SK-N-SH (cell line): ENCODE results near the gene HHATL. TPM values are rescaled to one million over a fixed set of nuclear protein-coding genes. Genes with fewer than 3 reads are reported as not detected.

ENCODE experiments used
- EP300 ChIP-seq, 2 experiments: IDR thresholded peaks; 2 replicates each; pipeline versions ENCODE4 v1.4.0 to v1.6.1; 2012; ENCODE audit warnings: borderline replicate concordance in 1 of 2, low read depth in 1 of 2, low read length in 1 of 2
- FOXJ3 ChIP-seq: sonication (generic); formaldehyde crosslinking; IDR thresholded peaks from 2 replicates; pipeline ENCODE4 v1.5.1; 2020; ENCODE audit warnings: mild to moderate bottlenecking, missing genetic modification reagents
- FOXM1 ChIP-seq: IDR thresholded peaks from 2 replicates; pipeline ENCODE4 v1.4.0; 2012; ENCODE audit warnings: low read depth, mild to moderate bottlenecking
- GABPA ChIP-seq: IDR thresholded peaks from 2 replicates; pipeline ENCODE4 v1.4.0; 2012; ENCODE audit warnings: low read depth, mild to moderate bottlenecking
- GATA2 ChIP-seq: sonication (generic); formaldehyde crosslinking; IDR thresholded peaks from 2 replicates; pipeline ENCODE4 v1.5.0; 2020; ENCODE audit warnings: mild to moderate bottlenecking, missing genetic modification reagents
- JUND ChIP-seq: IDR thresholded peaks from 2 replicates; pipeline ENCODE4 v1.4.0; 2012
- MEF2A ChIP-seq: IDR thresholded peaks from 2 replicates; pipeline ENCODE4 v1.4.0; 2012; ENCODE audit warnings: low read depth, borderline replicate concordance
- NFIC ChIP-seq: IDR thresholded peaks from 2 replicates; pipeline ENCODE4 v1.4.0; 2012; ENCODE audit warnings: borderline replicate concordance
- POLR2AphosphoS5 ChIP-seq: IDR thresholded peaks from 2 replicates; pipeline ENCODE4 v1.6.1; 2012; ENCODE audit warnings: low read depth, low read length
- RAD21 ChIP-seq: IDR thresholded peaks from 2 replicates; pipeline ENCODE4 v1.6.1; 2012; ENCODE audit warnings: mild to moderate bottlenecking, low read length
- RFX5 ChIP-seq: IDR thresholded peaks from 2 replicates; pipeline ENCODE4 v1.6.1; 2012; ENCODE audit warnings: mild to moderate bottlenecking, improper control_type of control experiment, low read length
- RXRA ChIP-seq: IDR thresholded peaks from 2 replicates; pipeline ENCODE4 v1.4.0; 2012; ENCODE audit warnings: low read depth, mild to moderate bottlenecking, borderline replicate concordance
- SIN3A ChIP-seq: IDR thresholded peaks from 2 replicates; pipeline ENCODE4 v1.6.1; 2012; ENCODE audit warnings: low read depth, mild to moderate bottlenecking, low read length, moderate library complexity, borderline replicate concordance
- TCF12 ChIP-seq: IDR thresholded peaks from 2 replicates; pipeline ENCODE4 v1.4.0; 2012
- TEAD4 ChIP-seq: IDR thresholded peaks from 2 replicates; pipeline ENCODE4 v1.4.0; 2012; ENCODE audit warnings: mild to moderate bottlenecking, borderline replicate concordance; ENCODE audit not compliant: insufficient read depth
- polyA plus RNA-seq, 3 experiments: library from polyadenylated mRNA; depleted of rRNA; stranded (reverse); fragments of >200 nt; gene quantifications; 2 replicates each; pipeline ENCODE4 v1.2.3, GENCODE V29; 2012
- TF ChIP-seq, protein P1 (sequence below): IDR thresholded peaks from 2 replicates; pipeline ENCODE4 v1.6.1; 2012; ENCODE audit warnings: mild to moderate bottlenecking, low read depth, low read length, moderate library complexity
- TF ChIP-seq, protein P2 (sequence below): IDR thresholded peaks from 2 replicates; pipeline ENCODE4 v1.4.0; 2012; ENCODE audit warnings: low read depth
- TF ChIP-seq, protein P3 (sequence below): IDR thresholded peaks from 2 replicates; pipeline ENCODE4 v1.4.0; 2012; ENCODE audit warnings: low read depth, borderline replicate concordance

HHATL gene
- polyA plus RNA-seq, 1 of the 3 experiments (the other 2 are of a cell fraction) = not detected

DNA sequence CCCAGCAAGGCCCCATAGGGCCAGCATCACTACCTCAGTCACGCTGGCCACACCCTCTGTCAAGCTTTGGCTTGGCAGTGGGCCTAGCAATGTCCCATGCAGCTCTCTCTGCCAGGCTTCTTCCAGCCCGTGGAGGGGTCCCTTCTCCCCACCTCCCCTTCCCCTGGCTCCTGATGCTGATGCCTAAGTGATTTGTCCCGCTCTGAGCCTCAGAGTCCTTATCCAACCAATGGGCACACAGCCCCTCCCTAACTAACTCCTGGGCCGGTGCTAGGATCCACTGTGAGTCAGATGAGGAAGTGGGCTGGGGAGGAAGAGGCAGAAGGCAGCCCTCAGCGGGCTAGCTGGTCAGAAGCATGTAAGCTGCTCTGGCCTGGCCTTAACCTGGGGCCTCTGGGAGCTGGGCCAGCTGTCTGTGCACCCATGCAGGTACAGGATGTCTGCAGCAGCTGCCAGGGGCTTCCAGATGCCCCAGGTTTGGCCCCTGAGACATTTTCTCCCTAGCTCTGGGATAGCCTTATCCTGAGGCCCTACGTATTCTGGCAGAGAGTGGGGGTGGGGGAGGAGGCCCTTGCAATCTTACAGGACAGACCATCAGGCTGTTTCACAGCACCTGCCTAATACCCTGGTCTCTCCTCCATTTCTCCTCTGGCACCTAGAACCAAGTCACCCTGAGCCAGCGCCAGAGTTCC lies 49.8 kb downstream of the HHATL start (continued):
- TF ChIP-seq POLR2AphosphoS5 = peak; percentile 92
- TF ChIP-seq NFIC = no peak
- TF ChIP-seq EP300 (IDR thresholded peaks at IDR 0.05; ENCODE audit: borderline replicate concordance in 1 of 2, low read depth in 1 of 2, low read length in 1 of 2) = no peak
- peak; percentile 42; the same call in 1 of the 2 replicates for TF ChIP-seq TCF12
- TF ChIP-seq RXRA = no peak
- TF ChIP-seq, protein P1, sequence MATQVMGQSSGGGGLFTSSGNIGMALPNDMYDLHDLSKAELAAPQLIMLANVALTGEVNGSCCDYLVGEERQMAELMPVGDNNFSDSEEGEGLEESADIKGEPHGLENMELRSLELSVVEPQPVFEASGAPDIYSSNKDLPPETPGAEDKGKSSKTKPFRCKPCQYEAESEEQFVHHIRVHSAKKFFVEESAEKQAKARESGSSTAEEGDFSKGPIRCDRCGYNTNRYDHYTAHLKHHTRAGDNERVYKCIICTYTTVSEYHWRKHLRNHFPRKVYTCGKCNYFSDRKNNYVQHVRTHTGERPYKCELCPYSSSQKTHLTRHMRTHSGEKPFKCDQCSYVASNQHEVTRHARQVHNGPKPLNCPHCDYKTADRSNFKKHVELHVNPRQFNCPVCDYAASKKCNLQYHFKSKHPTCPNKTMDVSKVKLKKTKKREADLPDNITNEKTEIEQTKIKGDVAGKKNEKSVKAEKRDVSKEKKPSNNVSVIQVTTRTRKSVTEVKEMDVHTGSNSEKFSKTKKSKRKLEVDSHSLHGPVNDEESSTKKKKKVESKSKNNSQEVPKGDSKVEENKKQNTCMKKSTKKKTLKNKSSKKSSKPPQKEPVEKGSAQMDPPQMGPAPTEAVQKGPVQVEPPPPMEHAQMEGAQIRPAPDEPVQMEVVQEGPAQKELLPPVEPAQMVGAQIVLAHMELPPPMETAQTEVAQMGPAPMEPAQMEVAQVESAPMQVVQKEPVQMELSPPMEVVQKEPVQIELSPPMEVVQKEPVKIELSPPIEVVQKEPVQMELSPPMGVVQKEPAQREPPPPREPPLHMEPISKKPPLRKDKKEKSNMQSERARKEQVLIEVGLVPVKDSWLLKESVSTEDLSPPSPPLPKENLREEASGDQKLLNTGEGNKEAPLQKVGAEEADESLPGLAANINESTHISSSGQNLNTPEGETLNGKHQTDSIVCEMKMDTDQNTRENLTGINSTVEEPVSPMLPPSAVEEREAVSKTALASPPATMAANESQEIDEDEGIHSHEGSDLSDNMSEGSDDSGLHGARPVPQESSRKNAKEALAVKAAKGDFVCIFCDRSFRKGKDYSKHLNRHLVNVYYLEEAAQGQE = no peak
- TF ChIP-seq MEF2A = no peak
- no peak for TF ChIP-seq RFX5
- TF ChIP-seq, protein P2, sequence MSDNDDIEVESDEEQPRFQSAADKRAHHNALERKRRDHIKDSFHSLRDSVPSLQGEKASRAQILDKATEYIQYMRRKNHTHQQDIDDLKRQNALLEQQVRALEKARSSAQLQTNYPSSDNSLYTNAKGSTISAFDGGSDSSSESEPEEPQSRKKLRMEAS = peak; percentile 54
- peak; percentile 51 for TF ChIP-seq JUND
- TF ChIP-seq FOXM1 = no peak
- TF ChIP-seq, protein P3, sequence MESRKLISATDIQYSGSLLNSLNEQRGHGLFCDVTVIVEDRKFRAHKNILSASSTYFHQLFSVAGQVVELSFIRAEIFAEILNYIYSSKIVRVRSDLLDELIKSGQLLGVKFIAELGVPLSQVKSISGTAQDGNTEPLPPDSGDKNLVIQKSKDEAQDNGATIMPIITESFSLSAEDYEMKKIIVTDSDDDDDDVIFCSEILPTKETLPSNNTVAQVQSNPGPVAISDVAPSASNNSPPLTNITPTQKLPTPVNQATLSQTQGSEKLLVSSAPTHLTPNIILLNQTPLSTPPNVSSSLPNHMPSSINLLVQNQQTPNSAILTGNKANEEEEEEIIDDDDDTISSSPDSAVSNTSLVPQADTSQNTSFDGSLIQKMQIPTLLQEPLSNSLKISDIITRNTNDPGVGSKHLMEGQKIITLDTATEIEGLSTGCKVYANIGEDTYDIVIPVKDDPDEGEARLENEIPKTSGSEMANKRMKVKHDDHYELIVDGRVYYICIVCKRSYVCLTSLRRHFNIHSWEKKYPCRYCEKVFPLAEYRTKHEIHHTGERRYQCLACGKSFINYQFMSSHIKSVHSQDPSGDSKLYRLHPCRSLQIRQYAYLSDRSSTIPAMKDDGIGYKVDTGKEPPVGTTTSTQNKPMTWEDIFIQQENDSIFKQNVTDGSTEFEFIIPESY = no peak
- TF ChIP-seq GATA2 (CRISPR knock-in tag) = no peak
- peak; percentile 23; the same call in 1 of the 2 replicates for TF ChIP-seq SIN3A
- TF ChIP-seq GABPA = no peak
- TF ChIP-seq FOXJ3 = no peak
- no peak for TF ChIP-seq RAD21
- TF ChIP-seq TEAD4 = no peak
